M059J (cell line): Measurements from ENCODE around the gene IL23A. TPM values are rescaled to one million over a fixed set of nuclear protein-coding genes. Genes with fewer than 3 reads are reported as not detected.
"Not testable (repeated sequence)": the region's sequence is repeated elsewhere in the genome, so short reads cannot be mapped to it uniquely, and the experiment has no call there.

ENCODE experiments used
- DNase-seq: peaks from one replicate; pipeline ENCODE4 v3.0.0-alpha.2; 2012; ENCODE audit warnings: low read depth
- total RNA-seq: library from RNA; depleted of rRNA; stranded (reverse); fragments of >200 nt; shearing (Covaris generic); gene quantifications from 2 replicates; pipeline ENCODE4 v1.2.3, GENCODE V29; 2014; rRNA removed

Gene IL23A, protein sequence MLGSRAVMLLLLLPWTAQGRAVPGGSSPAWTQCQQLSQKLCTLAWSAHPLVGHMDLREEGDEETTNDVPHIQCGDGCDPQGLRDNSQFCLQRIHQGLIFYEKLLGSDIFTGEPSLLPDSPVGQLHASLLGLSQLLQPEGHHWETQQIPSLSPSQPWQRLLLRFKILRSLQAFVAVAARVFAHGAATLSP
- not detected in 2 replicates for total RNA-seq

DNA sequence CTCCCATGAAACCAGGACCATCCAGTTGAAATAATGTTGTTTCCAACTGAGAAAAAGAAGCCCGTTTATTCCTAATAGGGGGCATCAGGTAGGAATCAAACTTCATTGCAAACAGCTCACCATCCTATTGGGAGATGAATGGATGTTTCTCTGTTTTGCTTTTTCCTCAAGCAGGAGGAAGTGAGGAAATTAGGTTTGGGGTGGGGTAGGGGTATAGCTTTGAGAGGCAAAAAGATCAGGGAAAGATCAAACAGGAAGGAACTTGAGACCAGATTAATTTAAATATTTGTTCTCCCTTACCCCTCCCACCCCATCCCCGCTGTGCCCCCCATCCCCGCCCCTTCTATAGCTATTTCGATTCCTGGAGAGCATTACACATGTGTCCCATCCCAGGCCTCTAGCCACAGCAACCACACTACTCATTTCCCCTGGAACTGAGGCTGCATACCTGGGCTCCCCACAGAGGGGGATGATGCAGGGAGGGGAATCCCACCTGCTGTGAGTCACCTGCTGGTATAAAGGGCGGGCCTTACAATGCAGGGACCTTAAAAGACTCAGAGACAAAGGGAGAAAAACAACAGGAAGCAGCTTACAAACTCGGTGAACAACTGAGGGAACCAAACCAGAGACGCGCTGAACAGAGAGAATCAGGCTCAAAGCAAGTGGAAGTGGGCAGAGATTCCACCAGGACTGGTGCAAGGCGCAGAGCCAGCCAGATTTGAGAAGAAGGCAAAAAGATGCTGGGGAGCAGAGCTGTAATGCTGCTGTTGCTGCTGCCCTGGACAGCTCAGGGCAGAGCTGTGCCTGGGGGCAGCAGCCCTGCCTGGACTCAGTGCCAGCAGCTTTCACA lies at the start of gene IL23A:
Gene IL23A, plus strand, starts transcription at position 577 of the 850 bp plus-strand sequence. Its CDS starts 161 bp downstream, at position 738.
- peak; percentile 71 for DNase-seq

DNA sequence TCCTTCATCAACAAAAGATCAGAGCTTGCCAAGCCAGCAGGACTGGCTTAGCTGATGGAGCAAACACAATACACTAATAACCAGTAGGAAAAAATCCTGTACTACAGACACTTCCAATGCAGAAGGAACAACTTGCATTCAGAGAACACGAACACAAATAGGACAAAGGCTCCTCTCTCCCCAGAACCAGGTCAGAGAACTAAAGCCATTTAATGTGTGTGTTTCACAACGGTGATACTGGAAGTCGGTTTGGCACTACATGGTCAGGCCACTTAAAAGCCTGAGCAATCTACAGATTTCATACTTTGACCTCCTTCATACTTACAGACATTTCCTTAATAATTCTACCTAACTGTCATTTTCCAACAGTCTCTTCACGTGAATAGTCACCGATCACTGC lies 44.9 kb upstream of the IL23A start:
- DNase-seq = no peak

DNA sequence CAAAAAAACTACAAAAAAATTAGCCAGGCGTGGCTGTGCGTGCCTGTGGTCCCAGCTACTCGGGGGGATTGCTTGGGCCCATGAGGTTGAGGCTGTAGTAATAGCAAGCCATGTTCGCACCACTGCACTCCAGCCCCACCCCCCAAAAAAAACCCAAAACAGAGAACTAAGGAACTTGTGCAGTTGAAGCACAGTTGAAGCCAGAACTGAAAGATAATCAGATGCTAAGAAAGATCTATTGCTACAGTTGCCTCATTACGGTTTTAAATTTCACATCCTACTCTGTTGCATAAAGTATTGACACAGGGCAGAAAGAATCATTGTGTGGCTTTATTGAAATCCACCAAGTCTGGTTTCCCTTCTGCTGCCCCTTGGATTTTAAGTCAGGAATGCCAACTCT lies 42.4 kb upstream of the IL23A start:
- no peak for DNase-seq

DNA sequence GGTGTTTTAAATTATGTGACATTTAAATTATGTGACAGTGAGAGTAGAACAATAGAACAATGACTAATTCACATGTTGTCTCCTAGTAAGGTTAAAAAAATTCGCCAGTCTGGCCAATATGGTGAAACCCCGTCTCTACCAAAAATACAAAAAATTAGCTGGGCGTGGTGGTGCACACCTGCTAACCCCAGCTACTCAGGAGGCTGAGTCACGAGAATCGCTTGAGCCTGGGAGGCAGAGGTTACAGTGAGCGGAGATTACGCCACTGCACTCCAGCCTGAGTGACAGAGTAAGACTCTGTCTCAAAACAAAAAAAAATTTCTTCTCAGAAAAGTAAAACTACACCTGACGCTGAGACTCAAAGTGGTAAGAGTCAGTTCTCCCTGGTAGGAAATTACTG lies 41.3 kb upstream of the IL23A start:
- DNase-seq = no peak

DNA sequence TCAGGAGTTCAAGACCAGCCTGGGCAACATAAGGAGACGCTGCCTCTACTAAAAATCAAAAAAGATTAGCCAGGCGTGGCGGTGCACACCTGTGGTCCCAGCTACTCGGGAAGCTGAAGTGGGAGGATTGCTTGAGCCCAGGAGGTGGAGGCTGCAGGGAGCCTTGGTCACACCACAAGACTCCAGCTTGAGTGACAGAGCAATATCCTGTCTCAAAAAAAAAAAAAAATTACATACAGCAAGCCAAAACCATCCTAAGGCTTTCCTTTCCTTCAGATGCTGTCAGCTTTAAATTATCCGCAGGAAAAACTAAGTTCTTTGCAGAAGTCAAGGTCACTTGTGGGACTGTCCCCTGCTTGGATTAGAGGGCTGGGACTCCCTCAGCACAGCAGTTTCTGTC lies 39.9 kb upstream of the IL23A start:
- DNase-seq = no peak

DNA sequence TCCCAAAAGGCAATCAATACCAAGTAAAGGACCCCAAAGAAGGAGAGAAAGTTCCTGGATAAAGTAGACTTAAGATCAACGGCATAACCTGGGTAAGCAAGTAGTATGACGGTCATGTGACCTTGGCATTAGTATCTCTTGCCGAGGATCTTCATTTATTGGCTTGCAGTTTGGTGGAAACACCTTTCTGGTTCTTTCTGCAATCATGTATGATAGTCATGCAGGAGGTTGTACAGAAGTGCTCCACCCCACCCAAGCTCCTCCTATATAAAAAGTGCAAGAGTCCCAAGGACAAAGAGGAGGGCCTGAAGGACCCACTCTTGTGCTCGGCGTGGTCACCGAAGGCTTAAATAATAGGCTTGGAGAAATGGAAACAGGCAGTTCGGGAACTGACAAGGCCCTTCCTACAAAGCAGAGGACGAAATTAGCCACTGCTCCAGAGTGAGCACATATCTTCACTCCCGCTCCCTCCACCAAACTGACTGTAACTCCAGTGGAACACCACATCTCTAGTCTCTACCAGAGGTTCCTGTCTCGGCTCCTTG lies 39.3 kb upstream of the IL23A start:
- DNase-seq = peak; percentile 19

DNA sequence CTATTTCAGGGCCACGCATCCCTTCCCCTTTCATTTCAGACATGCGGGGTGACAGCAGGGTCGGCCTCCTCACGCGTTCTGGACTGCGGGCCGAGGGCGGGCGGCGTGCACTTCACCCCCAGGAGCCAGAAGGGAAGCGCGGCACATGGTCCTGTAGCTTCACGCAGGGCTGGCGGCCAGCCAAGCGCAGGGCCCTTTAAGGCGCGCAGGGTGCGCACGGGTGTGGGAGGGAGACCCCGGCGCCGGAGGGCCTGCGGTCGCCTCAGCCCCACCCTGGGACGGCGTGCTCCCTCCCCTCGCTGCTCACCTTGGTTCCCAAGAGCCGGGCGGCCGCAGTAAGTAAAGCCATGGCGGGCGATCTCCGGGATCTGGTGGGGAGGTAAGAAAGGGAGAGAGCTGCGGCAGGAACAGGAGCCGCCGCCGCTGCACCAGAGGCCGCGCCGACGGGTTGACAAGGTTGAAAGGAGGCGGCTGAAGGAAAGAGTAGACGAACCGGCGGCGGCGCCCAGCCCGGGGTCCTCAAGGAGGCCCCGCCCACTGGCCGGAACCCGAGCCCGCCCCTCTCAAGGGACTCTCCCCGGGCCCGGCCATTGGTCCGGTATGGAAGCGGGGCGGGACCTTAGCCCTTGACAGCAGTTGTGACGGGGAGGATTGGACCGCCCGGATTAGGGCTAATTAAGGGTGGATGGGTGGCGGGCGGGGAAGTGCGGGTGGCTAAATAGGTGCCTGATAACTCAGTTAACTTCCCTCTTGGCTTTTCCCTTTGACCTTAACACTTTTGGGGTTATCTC lies 38.6 kb upstream of the IL23A start, which contains the start of gene CS:
Gene CS, minus strand, starts transcription at position 478 of the 791 bp plus-strand sequence. Its CDS starts 129 bp downstream, at position 349.
- DNase-seq = peak; percentile 98

DNA sequence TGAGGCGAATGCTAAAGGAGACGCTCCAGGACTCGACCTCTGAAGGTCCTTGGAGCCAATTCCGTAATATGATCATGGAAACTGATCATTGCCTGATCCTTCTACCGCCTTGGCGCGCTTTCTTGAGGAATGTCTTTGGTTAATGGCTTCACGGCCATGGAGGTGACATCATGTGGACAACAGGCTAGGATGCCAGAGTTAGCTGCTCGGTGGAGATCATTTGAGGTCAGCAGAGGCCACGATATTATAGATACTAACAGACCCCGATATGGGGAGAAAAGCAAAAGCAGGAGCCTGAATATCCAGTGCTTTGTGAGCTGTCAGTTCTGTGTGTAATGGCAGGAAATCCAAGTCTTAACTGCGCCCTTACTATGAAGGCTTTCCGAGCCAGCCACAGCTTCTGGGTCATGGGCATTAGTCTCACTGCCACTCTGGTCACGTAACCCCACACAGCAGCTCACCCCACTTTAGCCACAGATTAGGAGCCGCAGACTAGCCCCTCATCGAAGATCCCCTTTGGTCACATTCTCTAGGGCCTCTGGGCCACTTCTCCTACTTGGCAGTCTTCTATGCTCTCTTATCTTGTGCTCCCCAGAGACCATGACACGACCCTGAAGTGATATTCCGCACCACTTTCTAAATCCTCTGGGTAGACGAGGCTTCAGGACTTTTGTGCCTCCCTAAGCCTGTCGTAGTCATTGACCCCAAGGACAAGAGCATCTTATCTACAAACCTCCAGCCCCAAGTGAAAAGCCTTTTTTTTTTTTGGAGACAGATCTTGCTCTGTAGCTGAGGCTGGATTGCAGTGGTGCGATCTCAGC lies 37.8 kb upstream of the IL23A start:
- DNase-seq = no peak

DNA sequence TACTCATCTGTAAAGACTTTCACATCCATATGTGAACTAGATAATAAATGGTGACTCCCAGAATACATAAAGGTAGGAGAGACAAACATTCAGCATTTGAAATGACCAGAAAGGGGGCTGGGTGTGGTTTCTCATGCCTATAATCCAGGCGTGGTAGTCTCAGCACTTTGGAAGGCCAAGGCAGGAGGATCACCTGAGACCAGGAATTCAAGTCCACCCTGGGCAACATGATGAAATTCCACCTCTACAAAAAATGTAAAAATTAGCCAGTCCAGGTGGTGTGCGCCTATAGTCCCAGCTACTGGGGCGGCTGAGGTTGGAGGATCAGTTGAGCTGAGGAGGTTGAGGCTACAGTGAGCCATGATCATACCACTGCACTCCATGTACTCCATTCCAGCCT lies 34.4 kb upstream of the IL23A start:
- DNase-seq = no peak

DNA sequence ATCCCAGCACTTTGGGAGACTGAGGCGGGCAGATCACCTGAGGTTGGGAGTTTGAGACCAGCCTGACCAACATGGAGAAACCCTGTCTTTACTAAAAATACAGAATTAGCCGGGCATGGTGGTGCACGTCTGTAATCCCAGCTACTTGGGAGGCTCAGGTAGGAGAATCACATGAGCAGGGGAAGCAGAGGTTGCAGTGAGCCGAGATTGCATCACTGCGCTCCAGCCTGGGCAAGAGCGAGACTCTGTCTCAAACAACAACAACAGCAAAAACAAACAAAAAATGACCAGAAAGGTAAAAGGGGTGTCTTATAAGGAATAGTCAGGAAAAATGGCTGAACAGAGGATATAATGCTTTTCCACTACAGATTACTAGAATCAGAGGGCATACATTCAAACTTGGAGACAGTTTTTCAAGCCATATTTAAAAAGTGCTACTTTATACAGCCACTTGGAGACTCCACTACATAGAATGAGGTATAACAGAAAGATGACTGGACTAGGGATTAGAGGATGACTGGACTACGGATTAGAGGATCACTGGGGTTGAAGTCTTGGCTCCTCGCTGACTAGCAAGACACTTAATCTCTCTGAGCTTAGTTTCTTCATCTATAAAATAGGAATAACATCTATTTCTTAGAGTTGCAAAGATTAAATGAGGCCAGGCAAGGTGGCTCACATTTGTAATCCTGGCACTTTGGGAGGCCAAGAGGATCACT lies 33.7 kb upstream of the IL23A start:
- no peak for DNase-seq

DNA sequence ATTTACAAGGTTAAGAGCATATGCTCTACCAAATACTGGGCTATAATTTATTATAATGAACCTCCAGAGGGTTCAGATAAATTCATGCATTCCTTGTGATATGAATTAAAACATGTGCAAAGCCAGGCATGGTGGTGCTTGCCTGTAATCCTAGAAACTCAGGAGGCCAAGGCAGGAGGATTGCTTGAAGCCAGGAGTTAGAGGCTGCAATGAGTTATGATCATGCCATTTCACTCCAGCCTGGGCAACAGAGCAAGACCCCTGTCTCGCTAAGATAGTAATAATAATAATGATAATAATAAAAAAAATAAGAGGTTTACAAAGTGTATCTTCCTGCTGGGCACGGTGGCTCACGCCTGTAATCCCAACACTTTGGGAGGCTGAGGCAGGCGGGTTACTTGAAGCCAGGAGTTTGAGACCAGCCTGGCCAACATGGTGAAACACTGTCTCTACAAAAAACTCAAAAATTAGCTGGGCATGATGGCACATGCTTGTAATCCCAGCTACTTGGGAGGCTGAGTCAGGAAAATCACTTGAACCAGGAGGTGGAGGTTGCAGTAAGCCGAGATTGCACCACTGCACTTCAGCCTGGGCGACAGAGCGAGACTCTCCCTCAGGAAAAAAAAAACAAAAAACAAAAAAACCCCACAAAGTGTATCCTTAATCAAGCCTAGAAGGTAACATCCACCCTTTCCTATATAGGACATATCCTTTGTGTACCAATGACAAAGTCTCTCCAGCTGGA lies 31.3 kb upstream of the IL23A start:
- DNase-seq = no peak

DNA sequence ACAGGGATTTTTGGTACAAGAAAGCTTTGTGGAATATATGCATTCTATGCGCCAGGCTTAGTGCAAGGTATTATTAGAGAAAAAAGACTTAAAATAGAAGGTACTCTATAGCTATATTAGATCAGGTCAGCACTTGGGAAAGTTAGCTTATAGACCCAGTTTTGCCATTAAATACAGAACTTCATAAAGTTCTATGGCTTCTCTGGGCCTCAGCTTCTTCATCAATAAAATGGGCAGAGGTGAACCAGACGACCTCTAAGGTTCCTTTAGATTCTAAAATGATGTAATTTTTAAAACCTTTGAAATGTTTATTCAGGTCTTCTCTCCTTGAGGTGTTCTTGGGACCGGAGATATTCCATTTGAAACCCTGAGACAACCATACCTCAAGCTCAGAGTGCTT lies 30.0 kb upstream of the IL23A start:
- DNase-seq = no peak

DNA sequence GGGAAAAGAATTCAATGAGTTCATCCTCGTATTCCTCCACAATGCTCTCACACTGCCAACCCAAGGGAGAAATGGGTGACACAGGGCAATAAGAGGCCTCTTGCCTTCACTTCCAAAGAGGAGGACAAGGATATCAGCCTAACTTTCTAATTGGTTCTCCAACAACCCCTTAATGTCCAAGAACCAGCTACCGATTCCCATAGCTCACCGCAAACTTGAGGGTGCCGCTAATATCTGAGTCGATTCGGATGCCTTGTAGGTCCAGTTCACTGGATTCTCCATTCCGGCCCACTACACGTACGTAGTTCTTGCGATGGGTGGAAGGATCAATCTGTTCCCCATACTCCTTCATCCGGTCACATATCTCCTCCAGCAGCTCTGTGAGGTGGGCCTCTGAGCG lies 27.7 kb upstream of the IL23A start:
- no peak for DNase-seq

DNA sequence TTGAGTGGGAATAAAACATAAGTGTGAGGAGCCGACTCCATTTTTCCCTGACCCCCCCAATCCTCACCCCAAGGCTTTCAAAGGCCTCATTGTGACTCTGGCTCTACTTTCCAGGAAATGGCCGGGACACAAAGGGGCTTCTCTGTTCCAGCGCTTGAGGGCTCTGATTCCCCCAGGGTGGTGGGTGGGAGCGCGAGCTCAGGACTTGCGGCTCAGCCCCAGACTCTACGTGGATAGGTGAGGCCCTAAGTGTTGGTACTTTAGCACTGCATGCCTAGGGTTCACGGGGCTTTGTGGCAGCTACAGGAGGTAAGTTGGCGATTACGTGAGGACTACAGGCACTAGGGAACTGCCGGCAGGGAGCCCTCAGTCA lies 23.4 kb upstream of the IL23A start:
- no peak for DNase-seq

DNA sequence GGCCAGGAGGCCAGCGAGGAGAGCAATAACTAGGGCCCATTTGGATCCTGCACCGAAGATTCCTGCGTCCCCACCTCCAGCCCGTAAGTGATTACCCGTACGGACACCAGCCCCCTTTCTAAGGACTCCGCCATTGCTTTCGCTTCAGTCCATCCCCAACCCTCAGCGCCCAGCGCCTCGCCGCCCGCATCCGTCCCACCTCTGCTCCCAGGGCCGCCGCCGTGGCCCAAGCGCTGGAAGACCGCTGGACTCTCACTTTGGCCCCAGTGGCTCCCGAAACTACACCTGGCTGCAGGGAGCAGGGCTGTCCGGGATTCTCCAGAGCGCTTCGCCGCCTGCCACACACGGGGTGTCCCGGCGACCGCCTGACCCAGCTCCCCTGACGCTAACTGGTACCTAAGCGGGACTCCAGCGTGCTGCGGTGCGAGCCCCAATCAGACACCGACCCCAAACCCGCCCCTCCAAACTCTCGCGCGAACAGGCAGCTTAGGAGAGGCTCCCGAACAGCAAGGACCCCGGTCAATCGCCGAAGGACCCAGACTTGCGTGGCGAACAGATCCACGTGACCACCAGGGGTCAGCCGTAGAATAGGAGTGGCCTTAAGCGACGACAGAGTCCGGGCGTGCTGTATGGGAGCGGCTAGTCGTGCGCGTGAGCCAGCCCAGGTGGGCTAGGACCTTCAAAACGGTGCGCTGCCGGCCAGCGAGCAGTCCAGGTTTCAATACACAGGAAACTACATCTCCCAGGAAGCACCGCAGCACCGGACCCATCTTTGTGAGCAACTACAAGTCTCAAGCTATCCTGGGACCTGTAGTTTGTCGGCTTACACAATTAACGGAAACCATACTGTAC lies 22.8 kb upstream of the IL23A start, which contains the start of gene CNPY2:
Gene CNPY2, minus strand, starts transcription at position 367 of the 852 bp plus-strand sequence. CDS start 771 bp downstream, outside the sequence.
- peak; percentile 99 for DNase-seq

DNA sequence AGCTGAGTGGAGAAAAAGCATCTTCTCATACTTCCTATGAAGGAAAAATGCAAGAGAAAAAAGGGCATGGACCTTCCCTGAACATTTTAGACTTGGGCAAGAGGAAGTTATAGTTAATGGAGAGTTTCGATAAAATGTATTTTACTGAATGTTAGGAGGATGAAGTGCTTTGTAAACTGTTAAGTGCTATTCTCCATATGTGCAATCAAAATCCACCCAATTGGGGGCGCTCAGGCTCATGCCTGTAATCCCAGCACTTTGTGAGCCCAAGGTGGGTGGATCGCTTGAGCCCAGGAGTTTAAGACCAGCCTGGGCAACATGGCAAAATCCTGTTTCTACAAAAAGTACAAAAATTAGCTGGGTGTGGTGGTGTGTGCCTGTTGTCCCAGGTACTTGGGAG lies 21.0 kb upstream of the IL23A start:
- DNase-seq = no peak

DNA sequence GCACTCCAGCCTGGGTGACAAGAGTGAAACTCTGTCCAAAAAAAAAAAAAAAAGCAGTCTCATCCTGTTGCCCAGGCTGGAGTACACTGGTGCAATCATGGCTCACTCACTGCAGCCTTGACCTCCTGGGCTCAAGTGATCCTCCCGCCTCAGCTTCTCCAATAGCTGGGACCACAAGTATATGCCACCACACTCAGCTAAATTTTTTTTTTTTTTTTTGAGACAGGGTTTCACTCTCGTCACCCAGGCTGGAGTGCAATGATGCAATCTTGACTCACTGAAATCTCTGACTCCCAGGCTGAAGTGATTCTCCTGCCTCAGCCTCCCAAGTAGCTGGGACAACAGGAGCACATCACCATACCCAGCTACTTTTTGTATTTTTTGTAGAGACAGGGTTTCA lies 17.7 kb upstream of the IL23A start:
- DNase-seq = peak; percentile 32

DNA sequence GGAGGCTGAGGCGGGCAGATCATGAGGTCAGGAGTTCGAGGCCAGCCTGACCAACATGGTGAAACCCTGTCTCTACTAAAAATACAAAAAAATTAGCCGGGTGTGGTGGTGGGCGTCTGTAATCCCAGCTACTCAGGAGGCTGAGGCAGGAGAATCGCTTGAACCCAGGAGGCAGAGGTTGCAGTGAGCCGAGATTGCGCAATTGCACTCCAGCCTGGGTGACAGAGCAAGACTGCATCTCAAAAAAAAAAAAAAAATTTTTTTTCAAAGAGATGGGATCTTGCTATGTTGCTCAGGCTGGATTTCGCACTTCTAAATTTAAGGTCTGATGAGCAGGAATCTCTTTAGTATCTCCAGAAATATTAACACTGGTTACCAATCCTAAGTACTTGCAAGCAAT lies 17.1 kb upstream of the IL23A start:
- DNase-seq = not testable (repeated sequence)

DNA sequence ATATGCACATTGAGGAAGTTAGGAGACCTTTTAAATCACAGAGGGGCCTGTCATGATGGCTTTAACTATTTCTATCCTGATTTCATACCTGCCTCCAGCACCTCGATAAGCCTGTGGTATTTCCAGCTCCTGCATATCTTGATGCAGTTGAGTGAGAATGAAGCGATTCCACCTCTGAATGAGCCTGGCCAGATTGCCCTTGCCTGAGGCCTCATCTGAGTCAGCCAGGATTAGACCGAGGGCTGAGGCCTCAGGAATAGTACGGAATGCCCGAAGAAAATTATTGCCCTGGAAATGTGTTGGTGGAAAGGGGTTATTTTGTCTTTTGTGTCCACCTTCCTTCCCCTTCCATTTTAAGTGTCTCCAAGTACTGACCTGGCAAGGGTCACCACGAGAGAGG lies 14.5 kb upstream of the IL23A start:
- DNase-seq = no peak
